ENCODE results near the gene RPRD1B.

- TF ChIP-seq EZH2 (IDR thresholded peaks at IDR 0.05; ENCODE audit: borderline replicate concordance, low read depth, low read length, severe bottlenecking) (no peak), CTCF (IDR thresholded peaks at IDR 0.05; ENCODE audit: borderline replicate concordance, extremely low read depth, low read length, poor library complexity, severe bottlenecking) (no peak)
Measured at GRCh38 chr20:38055294-38055693, 21.7 kb downstream of the RPRD1B start.

All from DND-41 (cell line).